Measurements from ENCODE around the gene HOXB3. TPM values are rescaled to one million over a fixed set of nuclear protein-coding genes. Genes with fewer than 3 reads are reported as not detected.
A peak's percentile ranks its signal among the peaks of the same experiment; 100 is the strongest.

Gene HOXB3
- total and polyA plus RNA-seq, 2 of the 4 experiments (the other 2 are of a cell fraction), result 6.3 to 59.6 TPM

DNA sequence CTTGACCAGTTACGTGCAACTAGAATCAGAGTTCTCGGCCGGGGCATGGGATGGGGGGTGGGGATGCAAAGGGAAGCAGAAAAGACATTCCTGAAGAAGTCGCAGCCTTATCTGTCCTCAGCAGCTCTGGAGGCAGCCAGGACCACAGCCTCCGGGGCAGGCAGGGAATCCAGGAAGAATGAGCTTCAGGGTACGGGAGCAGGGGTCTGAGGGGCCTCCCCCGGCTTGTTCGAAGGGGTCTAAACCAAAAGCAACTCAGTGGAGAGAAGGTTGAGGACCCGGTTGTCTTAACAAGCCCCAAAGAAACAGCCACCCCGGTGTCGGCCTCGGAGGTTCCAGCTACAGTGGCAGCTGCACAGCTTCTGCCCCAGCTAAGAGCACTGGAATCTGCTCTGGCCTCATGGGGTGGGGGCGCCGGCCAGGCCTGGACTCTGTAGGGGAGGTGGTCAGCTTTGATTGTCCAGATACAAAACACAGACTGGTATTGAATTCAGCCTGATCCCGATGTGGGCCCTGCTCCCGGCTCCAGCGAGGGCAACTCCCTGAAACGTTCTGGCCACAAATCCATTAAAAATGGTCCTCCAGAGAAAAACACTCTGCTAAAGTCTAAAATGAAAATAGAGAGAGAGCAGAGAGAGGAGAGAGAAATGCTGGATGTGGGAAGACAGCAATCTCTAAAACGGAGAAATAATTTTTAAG lies 19.6 kb downstream of the HOXB3 start:
- intact Hi-C loops (cut with micrococcal nuclease), result loop anchor here (2.0 kb wide), 1 partner anchor 22 kb away; the partner anchor contains the start of gene HOXB5
- Histone ChIP-seq H4K5ac (ENCODE audit: low read depth, low read length) (peak overlapping the region; percentile 79), H3K4me1 (ENCODE audit: control insufficient read depth, insufficient read depth, low read length) (peaks cover 45% of the 10 kb centered on the region), H3K9me1 (ENCODE audit: insufficient read depth, low read length) (peaks cover 20% of the 10 kb centered on the region), H3K36me3 (ENCODE audit: control insufficient read depth, insufficient read depth, low read length) (peaks cover 50% of the 10 kb centered on the region), H2AK5ac (ENCODE audit: low read depth, low read length) (peak overlapping the region; percentile 82), H3K56ac (ENCODE audit: extremely low read depth, insufficient read depth, low read length) (peak overlapping the region; percentile 96), H2BK15ac (ENCODE audit: low read depth, low read length) (peak overlapping the region; percentile 75; the same call in 2 of the 3 replicates), H2BK20ac (ENCODE audit: low read depth, low read length) (peak overlapping the region; percentile 8; the same call in 1 of the 2 replicates), H2AFZ (replicated peaks; ENCODE audit: low read length, poor library complexity) (peak overlapping the region; percentile 5), H3K79me1 (ENCODE audit: low read depth in 1 of 2, low read length in 2 of 2) (peaks cover 0 to 12% of the 10 kb centered on the region in 2 experiments; a peak in 1 of 4 replicates), H3K4me2 (ENCODE audit: low read depth, low read length) (peak overlapping the region; percentile 83), H2BK5ac (ENCODE audit: low read depth, low read length, poor library complexity, severe bottlenecking) (peak overlapping the region; percentile 99), H4K20me1 (ENCODE audit: insufficient read depth, low read length) (peaks cover 17% of the 10 kb centered on the region), H3K18ac (ENCODE audit: low read depth, low read length) (peak overlapping the region; percentile 73), H3K4ac (ENCODE audit: low read depth, low read length) (peak overlapping the region; percentile 97), H2AK9ac (replicated peaks; ENCODE audit: low read depth, low read length, poor library complexity) (peak overlapping the region; percentile 94), H3K27ac (ENCODE audit: insufficient read depth, low read length) (peak overlapping the region; percentile 99), H3K14ac (replicated peaks; ENCODE audit: low read depth, low read length) (peak overlapping the region; percentile 98), H3K9me3 (ENCODE audit: control insufficient read depth, insufficient read depth, low read length) (no peaks in the 10 kb centered on the region), H4K91ac (ENCODE audit: insufficient read depth, low read depth, low read length) (peak overlapping the region; percentile 95), H3K27me3 (ENCODE audit: control insufficient read depth, insufficient read depth, low read length) (no peaks in the 10 kb centered on the region), H2BK120ac (ENCODE audit: low read depth, low read length) (peak overlapping the region; percentile 78), H4K8ac (ENCODE audit: low read depth in 2 of 2, low read length in 2 of 2) (peak overlapping the region; percentile 77 to 97), H3K4me3 (ENCODE audit: insufficient read depth, low read depth, low read length) (peak overlapping the region; percentile 45), H3K23ac (ENCODE audit: low read depth, low read length) (peak overlapping the region; percentile 100), H3K9ac (ENCODE audit: low read depth, low read length) (peak overlapping the region; percentile 96)
- peak; percentile 63 for DNase-seq
- dilution Hi-C loops (cut with HindIII; ENCODE audit: low sequenced_read_pairs, unreplicated experiment), result no loop called here
- ATAC-seq (ENCODE audit: low read depth), result peak; percentile 5; the same call in 1 of the 2 replicates
- ChIA-PET CTCF (no interaction called here), POLR2A (ENCODE audit: unreplicated experiment) (interaction anchor here (0.5 to 1.3 kb wide), 5 partner anchors 12 to 23 kb away, joined by 3 to 6 read pairs (median 3); no protein-coding TSS in a partner anchor)
- BruUV-seq (replicated peaks), result no TSS peak
- in situ Hi-C loops (cut with MboI; ENCODE audit: low sequenced_read_pairs), result no loop called here
- 0% methylated on average over 6 of the region's 19 CpGs; no CpG with 5 or more reads in 1 of the 2 experiments for WGBS, 2 experiments (ENCODE audit: extremely low coverage in 2 of 2, insufficient read length in 1 of 2)
- TF ChIP-seq RAD21 (IDR thresholded peaks at IDR 0.05; ENCODE audit: low read length) (no peak), CEBPB (IDR thresholded peaks at IDR 0.05; ENCODE audit: low read depth, low read length) (no peak), POLR2A (IDR thresholded peaks at IDR 0.05; ENCODE audit: low read depth, low read length) (0 out of 2 replicates have a peak, but pooled peaks have one; percentile 3)
